Posterior vena cava (tissue), 2 donors: ENCODE measurements around the gene CCDC88B. TPM values are rescaled to one million over a fixed set of nuclear protein-coding genes. Genes with fewer than 3 reads are reported as not detected.

Source experiments
- DNase-seq: peaks from one replicate; pipeline ENCODE4 v3.0.0-alpha.2; 2020; ENCODE audit warnings: low spot score
- intact Hi-C, 2 donors: fragments of 100-400 bp; cut with DNase I; formaldehyde crosslinking; loops; one replicate each; pipeline versions ENCODE4 v1.14.1 to v1.14.2; 2022 to 2023
- total RNA-seq, 2 donors: library from RNA; stranded (reverse); fragmentation: NEBNext Ultra II Directional; extraction: Animal tissue kit (Norgen Biotek cat#: 25700); gene quantifications; one replicate each; pipeline ENCODE4 v1.2.1, GENCODE V29; 2021
- donor health status: DM: yes; HTN: yes; CAD: no.
- donor health status: DM: yes; HTN: yes; CAD: no.

CCDC88B gene
- total RNA-seq, 2 donors from 2014 or later = 7.0 to 9.5 TPM

GRCh38 chr11:64352099-64352994, 12.3 kb downstream of the CCDC88B start:
- intact Hi-C loops = loop anchor here in 1 of 2 donors (5.0 kb wide), 1 partner anchor 40 kb away; no protein-coding TSS in a partner anchor
- no peak for DNase-seq

GRCh38 chr11:64352995-64353714, 13.2 kb downstream of the CCDC88B start:
- intact Hi-C loops = loop anchor here in 1 of 2 donors (5.0 kb wide), 1 partner anchor 41 kb away; no protein-coding TSS in a partner anchor
- DNase-seq = no peak

- intact Hi-C loops = loop anchor here in 1 of 2 donors (5.0 kb wide), 1 partner anchor 42 kb away; no protein-coding TSS in a partner anchor
- DNase-seq = no peak
Observed at GRCh38 chr11:64353715-64354506, 13.9 kb downstream of the CCDC88B start.

GRCh38 chr11:64355078-64355940, 15.3 kb downstream of the CCDC88B start:
- peak; percentile 94 for DNase-seq
- intact Hi-C loops = no loop called here

GRCh38 chr11:64356498-64357411, 16.8 kb downstream of the CCDC88B start:
- intact Hi-C loops = no loop called here
- DNase-seq = no peak

GRCh38 chr11:64357446-64357845, 17.4 kb downstream of the CCDC88B start:
- no peak for DNase-seq
- intact Hi-C loops = no loop called here

GRCh38 chr11:64357904-64358535, 18.0 kb downstream of the CCDC88B start:
- no peak for DNase-seq
- intact Hi-C loops = no loop called here

GRCh38 chr11:64358536-64358906, 18.5 kb downstream of the CCDC88B start:
- no peak for DNase-seq
- intact Hi-C loops = no loop called here

GRCh38 chr11:64358907-64359711, 19.1 kb downstream of the CCDC88B start, which contains the start of gene RPS6KA4:
TSS of gene RPS6KA4 (plus strand) at chr11:64359162. CDS start at chr11:64359236, 74 bp downstream.
- intact Hi-C loops = no loop called here

GRCh38 chr11:64359712-64360445, 19.9 kb downstream of the CCDC88B start:
- intact Hi-C loops = no loop called here

More at GRCh38 chr11:64358907-64359711, 19.1 kb downstream of the CCDC88B start, which contains the start of gene RPS6KA4:
- no peak for DNase-seq

GRCh38 chr11:64360448-64360921, 20.5 kb downstream of the CCDC88B start:
- intact Hi-C loops = no loop called here
- DNase-seq = no peak

More at GRCh38 chr11:64359712-64360445, 19.9 kb downstream of the CCDC88B start:
- DNase-seq = no peak

GRCh38 chr11:64361659-64362058, 21.7 kb downstream of the CCDC88B start:
- intact Hi-C loops = no loop called here
- DNase-seq = no peak

- intact Hi-C loops = no loop called here
- DNase-seq = no peak
Observed at GRCh38 chr11:64362339-64362738, 22.3 kb downstream of the CCDC88B start.

GRCh38 chr11:64364435-64364834, 24.4 kb downstream of the CCDC88B start:
- intact Hi-C loops = no loop called here
- DNase-seq = no peak

GRCh38 chr11:64364911-64365310, 24.9 kb downstream of the CCDC88B start:
- intact Hi-C loops = loop anchor here in 1 of 2 donors (5.0 kb wide), 1 partner anchor 768 kb away; no protein-coding TSS in a partner anchor
- DNase-seq = no peak
